ENCODE measurements around the gene MPP2. TPM values are rescaled to one million over a fixed set of nuclear protein-coding genes. Genes with fewer than 3 reads are reported as not detected.

The MPP2 gene
- total RNA-seq, 2 experiments from 2014 or later = 3.5 to 4.0 TPM

GRCh38 chr17:43936434-43936833 is 29.1 kb upstream of the MPP2 start:
- no peaks in the 10 kb centered on the region for H3K9me3 ChIP-seq (ENCODE audit: control insufficient read depth in 1 of 2, insufficient read depth in 1 of 2, low read length in 2 of 2)
- no peaks in the 10 kb centered on the region for H3K9me3 Mint-ChIP-seq

GRCh38 chr17:43935926-43936261 is 28.6 kb upstream of the MPP2 start:
- Histone ChIP-seq H3K27me3 (ENCODE audit: control insufficient read depth in 1 of 2, insufficient read depth in 2 of 2, low read length in 2 of 2) (no peaks in the 10 kb centered on the region), H3K36me3 (ENCODE audit: insufficient read depth, low read length) (no peaks in the 10 kb centered on the region), H3K4me1 (ENCODE audit: insufficient read depth, low read length) (peaks cover 20% of the 10 kb centered on the region), H3K9me3 (ENCODE audit: control insufficient read depth in 1 of 2, insufficient read depth in 1 of 2, low read length in 2 of 2) (no peaks in the 10 kb centered on the region), H3K27ac (ENCODE audit: low read depth in 1 of 2, low read length in 2 of 2) (no peak overlapping the region), H3K4me3 (ENCODE audit: low read length) (no peak overlapping the region)
- Mint-ChIP-seq H3K9me3 (no peaks in the 10 kb centered on the region), H3K36me3 (ENCODE audit: low read depth) (no peaks in the 10 kb centered on the region), H3K4me3 (no peak overlapping the region), H3K27me3 (peaks cover 19% of the 10 kb centered on the region), H3K4me1 (ENCODE audit: low read depth) (peaks cover 13% of the 10 kb centered on the region), H3K27ac (no peak overlapping the region)
- ATAC-seq (ENCODE audit: poor library complexity) (no peak), DNase-seq (no peak)
- intact Hi-C loops (cut with DNase I, micrococcal nuclease) = no loop called here
- CTCF ChIA-PET = no interaction called here
- POLR2A ChIA-PET = no interaction called here
- TF ChIP-seq, protein P1, sequence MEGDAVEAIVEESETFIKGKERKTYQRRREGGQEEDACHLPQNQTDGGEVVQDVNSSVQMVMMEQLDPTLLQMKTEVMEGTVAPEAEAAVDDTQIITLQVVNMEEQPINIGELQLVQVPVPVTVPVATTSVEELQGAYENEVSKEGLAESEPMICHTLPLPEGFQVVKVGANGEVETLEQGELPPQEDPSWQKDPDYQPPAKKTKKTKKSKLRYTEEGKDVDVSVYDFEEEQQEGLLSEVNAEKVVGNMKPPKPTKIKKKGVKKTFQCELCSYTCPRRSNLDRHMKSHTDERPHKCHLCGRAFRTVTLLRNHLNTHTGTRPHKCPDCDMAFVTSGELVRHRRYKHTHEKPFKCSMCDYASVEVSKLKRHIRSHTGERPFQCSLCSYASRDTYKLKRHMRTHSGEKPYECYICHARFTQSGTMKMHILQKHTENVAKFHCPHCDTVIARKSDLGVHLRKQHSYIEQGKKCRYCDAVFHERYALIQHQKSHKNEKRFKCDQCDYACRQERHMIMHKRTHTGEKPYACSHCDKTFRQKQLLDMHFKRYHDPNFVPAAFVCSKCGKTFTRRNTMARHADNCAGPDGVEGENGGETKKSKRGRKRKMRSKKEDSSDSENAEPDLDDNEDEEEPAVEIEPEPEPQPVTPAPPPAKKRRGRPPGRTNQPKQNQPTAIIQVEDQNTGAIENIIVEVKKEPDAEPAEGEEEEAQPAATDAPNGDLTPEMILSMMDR (IDR thresholded peaks at IDR 0.05) = no peak

More at GRCh38 chr17:43936434-43936833, 29.1 kb upstream of the MPP2 start:
- TF ChIP-seq, protein P1 (IDR thresholded peaks at IDR 0.05) = no peak
- ChIA-PET CTCF (no interaction called here), POLR2A (no interaction called here)
- DNase-seq (no peak), ATAC-seq (ENCODE audit: poor library complexity) (no peak)
- peaks cover 20% of the 10 kb centered on the region for H3K4me1 ChIP-seq (ENCODE audit: insufficient read depth, low read length)
- Mint-ChIP-seq H3K36me3 (ENCODE audit: low read depth) (no peaks in the 10 kb centered on the region), H3K4me3 (peak overlapping the region; percentile 42), H3K4me1 (ENCODE audit: low read depth) (peaks cover 13% of the 10 kb centered on the region), H3K27me3 (peaks cover 19% of the 10 kb centered on the region), H3K27ac (no peak overlapping the region)
- intact Hi-C loops (cut with DNase I, micrococcal nuclease) = no loop called here
- no peaks in the 10 kb centered on the region for H3K27me3 ChIP-seq (ENCODE audit: control insufficient read depth in 1 of 2, insufficient read depth in 2 of 2, low read length in 2 of 2)
- no peaks in the 10 kb centered on the region for H3K36me3 ChIP-seq (ENCODE audit: insufficient read depth, low read length)
- H3K4me3 ChIP-seq (ENCODE audit: low read length) = no peak overlapping the region
- no peak overlapping the region for H3K27ac ChIP-seq (ENCODE audit: low read depth in 1 of 2, low read length in 2 of 2)

- Mint-ChIP-seq H3K27ac (no peak overlapping the region), H3K9me3 (no peaks in the 10 kb centered on the region), H3K27me3 (peaks cover 19% of the 10 kb centered on the region), H3K4me3 (no peak overlapping the region), H3K4me1 (ENCODE audit: low read depth) (peaks cover 13% of the 10 kb centered on the region), H3K36me3 (ENCODE audit: low read depth) (no peaks in the 10 kb centered on the region)
- H3K36me3 ChIP-seq (ENCODE audit: insufficient read depth, low read length) = no peaks in the 10 kb centered on the region
- ATAC-seq (ENCODE audit: poor library complexity) (no peak), DNase-seq (no peak)
- peaks cover 20% of the 10 kb centered on the region for H3K4me1 ChIP-seq (ENCODE audit: insufficient read depth, low read length)
- ChIA-PET POLR2A (no interaction called here), CTCF (no interaction called here)
- H3K4me3 ChIP-seq (ENCODE audit: low read length) = no peak overlapping the region
- TF ChIP-seq, protein P1 (IDR thresholded peaks at IDR 0.05) = no peak
- no peak overlapping the region for H3K27ac ChIP-seq (ENCODE audit: low read depth in 1 of 2, low read length in 2 of 2)
- no peaks in the 10 kb centered on the region for H3K9me3 ChIP-seq (ENCODE audit: control insufficient read depth in 1 of 2, insufficient read depth in 1 of 2, low read length in 2 of 2)
- H3K27me3 ChIP-seq (ENCODE audit: control insufficient read depth in 1 of 2, insufficient read depth in 2 of 2, low read length in 2 of 2) = no peaks in the 10 kb centered on the region
- intact Hi-C loops (cut with DNase I, micrococcal nuclease) = no loop called here
Measured at GRCh38 chr17:43935204-43935925, 28.0 kb upstream of the MPP2 start.
